GM21526 (cell line): ENCODE data around the gene NPIPB9.
"Not testable (repeated sequence)": the region's sequence is repeated elsewhere in the genome, so short reads cannot be mapped to it uniquely, and the experiment has no call there.

ENCODE experiments used
- ATAC-seq: cut with Tn5 transposase; IDR thresholded peaks from one replicate; pipeline ENCODE4 v1.9.1; 2021; ENCODE audit warnings: moderate library complexity; ENCODE audit not compliant: unreplicated experiment, low FRiP score

Gene NPIPB9

DNA sequence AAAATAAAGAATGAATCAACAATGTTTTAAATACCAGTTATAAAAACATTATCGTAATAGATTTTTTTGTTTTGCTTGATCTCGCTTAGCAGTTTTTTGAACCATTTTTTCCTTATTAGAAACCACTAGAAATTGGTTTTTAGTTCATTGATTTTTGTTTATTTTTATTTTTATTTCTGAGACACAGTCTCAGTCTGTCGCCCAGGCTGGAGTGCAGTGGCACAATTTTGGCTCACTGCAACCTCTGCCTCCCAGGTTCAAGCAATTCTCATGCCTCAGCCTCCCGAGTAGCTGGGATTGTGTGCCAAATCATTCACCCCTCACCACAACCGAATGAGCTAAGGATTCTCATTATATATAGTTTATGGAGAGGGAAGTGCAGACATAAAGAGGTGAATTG lies at the start of gene NPIPB9:
Gene NPIPB9 (plus strand): TSS at position 301 of the 400 bp plus-strand sequence.
- ATAC-seq = not testable (repeated sequence)

DNA sequence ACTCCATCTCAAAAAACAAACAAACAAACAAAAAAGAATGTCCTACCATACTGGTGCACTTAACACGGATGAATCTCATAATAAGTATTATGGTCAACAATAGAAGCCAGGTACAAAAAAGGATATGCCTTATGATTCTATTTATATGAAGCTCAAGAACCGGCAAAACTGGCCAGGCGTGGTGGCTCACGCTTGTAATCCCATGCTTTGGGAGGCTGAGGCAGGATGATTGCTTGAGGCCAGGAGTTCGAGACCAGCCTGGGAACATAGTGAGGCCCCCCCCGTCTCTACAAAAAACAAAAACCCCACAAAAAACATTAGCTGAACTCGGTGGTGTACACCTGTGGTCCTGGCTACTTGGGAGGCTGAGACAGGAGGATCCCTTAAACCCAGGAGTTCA lies 47.3 kb upstream of the NPIPB9 start:
- ATAC-seq = not testable (repeated sequence)

DNA sequence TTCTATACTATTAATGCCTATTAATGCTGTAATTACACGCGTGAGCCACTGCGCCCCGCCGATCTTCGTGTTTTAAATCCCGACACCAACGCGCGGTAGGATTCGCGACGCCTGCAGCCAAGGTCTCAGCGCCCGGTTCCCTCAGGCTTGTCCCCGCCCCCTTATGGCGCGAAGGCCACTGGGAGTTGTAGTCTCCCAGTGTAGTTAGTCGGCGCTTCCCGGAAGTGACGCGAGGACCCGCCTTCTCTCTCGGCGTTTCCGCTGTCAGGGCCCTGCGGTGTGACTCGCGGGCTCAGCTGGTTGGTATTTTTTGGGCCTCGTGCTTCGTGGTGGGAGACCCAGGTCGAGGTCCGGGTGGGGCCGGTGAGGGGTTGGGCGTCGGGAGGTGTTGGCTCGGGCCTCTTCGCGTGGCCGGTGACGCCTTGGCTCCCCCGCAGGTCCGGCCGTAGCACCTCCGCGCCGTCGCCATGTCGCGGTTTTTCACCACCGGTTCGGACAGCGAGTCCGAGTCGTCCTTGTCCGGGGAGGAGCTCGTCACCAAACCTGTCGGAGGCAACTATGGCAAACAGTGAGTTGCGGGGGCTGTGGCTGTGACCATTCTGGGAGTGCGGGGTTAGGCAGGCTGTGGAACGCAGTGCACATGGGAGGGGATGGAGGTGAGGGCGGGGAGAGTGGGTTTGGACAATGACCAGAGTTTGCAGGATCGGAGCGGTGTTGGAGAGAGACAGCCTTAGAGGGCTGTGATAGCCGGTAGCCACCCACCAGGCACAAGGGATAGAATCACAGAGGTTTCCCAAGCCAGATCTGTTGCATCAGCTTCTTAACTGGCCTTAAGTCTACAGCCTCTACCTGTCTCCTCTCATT lies 40.1 kb upstream of the NPIPB9 start, which contains the start of gene EIF3C:
Gene EIF3C (plus strand): TSS at position 245 of the 864 bp plus-strand sequence. CDS start 223 bp downstream, at position 468.
- ATAC-seq = peak; percentile 75

DNA sequence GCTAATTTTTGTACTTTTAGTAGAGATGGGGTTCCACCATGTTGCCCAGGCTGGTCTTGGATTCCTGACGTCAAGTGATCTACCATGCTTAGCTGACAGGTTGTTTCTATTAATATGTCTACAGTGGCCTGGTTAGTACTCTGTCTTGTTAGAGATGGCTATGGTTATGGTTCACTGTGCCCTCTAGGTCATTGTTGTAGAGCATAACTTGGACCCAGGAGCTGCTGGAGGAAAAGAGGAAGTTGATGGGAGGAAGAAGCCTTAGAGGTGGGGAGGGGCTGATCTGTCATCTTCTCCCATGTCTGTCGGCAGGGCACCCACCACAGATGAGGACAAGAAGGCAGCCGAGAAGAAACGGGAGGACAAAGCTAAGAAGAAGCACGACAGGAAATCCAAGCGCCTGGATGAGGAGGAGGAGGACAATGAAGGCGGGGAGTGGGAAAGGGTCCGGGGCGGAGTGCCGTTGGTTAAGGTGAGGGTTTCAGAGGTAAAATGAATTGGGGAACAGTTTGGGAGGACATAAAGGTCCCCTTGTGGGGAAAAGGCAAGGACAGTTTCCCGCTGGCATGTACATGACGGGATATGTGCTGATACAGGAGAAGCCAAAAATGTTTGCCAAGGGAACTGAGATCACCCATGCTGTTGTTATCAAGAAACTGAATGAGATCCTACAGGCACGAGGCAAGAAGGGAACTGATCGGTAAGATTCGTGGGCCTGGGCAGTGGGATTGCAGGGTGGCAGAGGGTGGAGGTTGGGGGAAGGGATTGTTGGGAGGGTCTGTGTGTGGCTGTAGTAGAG lies 28.5 kb upstream of the NPIPB9 start:
- not testable (repeated sequence) for ATAC-seq

DNA sequence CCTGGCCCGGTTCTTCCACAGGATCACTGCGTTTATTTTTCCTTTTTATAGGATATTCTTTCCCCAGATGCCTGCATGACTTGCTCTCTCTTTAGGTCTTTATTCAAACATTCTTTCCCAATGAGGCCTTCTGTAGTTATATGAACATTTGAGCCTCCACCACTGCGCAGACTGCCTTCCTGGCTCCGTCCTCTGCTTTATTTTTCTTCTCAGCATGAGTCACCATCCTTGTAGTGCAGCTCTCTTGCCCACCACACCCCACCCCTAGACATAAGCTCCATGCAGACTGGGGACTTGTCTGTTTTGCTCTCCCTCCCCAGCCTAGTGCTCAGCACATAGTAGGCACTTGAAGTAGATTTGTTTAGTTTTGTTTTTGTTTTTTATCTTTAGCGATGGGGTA lies 20.3 kb upstream of the NPIPB9 start:
- not testable (repeated sequence) for ATAC-seq

DNA sequence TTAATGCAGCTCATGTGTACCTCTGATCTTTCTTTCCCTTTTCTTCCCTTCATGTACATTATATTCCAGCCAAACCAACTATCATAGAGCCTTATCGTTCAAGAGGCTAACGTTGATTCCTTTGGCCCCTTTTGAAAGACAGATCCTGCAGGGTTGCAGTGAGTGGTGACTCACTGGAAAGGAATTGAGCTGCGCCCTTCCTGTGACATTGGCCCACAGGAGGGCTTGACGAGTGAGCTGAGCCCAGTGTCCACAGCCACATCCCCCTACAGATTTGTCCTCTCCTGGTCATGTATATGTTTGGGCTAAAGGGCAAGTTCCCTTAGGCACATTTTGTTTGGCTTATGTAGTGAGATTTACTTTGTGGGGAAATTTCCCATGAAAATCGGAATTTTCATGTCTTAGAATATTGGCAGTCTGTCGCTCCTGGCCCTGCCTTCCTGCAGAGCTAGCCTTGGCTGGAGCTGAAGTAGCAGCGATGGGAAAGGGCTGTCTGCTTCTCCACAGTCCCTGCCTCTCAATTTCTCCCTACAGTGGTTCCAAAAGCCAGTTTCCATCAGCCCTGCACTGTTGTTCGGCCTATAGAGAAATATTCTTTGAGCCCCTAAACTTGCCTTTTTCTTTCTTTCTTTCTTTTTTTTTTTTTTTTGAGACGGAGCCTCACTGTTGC lies 19.0 kb upstream of the NPIPB9 start:
- ATAC-seq = not testable (repeated sequence)

DNA sequence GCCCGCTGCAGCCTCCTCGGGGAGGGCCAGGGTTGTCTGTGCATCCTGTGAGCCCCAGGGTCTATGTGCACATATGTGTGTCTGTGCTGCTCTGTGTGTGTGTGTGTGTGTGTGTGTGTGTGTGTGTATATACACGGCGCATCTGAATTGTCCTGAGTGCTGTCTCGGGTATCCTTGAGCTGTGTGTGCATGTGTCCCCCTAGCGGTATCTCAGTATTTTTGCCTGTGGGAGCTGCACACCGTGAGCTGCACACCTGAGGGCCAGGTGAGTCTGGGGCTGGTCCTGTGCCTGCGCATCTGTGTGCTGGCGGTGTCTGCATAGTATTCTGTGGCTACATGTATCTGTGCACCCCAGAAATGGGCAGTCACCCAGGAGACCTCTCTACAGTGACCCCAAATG lies 11.8 kb upstream of the NPIPB9 start:
- ATAC-seq = not testable (repeated sequence)

DNA sequence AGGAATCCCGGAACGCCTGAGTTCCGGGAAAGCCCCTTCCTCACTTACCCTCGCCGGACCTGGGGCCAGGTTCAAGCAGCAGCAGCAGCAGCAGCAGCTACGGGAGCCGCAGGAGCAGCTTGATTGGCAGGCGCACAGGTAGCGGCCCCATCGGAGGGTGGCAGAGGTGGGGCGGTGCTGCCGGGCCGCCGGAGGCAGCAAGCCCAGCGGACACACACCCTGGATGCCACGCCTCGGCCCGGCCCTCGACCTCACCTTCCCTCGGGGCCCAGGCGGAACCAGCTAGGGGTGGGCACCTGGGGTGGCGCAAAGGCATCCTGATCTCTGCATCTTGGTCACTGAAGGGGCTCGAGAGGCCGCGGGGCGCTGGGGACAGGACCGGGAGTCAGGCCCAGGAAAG lies 11.0 kb upstream of the NPIPB9 start:
- ATAC-seq = not testable (repeated sequence)

DNA sequence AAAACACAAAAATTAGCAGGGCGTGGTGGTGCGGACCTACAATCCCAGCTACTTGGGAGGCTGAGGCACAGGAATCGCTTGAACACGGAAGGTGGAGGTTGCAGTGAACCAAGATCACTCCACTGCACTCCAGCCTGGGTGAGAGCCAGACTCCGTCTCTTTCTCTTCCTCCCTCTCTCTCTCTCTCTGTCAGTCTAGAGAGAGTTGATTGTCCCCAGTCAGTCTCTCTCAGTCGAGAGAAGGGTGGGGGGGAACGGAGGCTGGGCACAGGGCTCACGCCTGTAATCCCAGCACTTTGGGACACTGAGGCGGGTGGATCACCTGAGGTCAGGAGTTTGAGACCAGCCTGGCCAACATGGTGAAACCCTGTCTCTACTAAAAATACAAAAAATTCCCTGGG lies 10.3 kb upstream of the NPIPB9 start:
- ATAC-seq = not testable (repeated sequence)

DNA sequence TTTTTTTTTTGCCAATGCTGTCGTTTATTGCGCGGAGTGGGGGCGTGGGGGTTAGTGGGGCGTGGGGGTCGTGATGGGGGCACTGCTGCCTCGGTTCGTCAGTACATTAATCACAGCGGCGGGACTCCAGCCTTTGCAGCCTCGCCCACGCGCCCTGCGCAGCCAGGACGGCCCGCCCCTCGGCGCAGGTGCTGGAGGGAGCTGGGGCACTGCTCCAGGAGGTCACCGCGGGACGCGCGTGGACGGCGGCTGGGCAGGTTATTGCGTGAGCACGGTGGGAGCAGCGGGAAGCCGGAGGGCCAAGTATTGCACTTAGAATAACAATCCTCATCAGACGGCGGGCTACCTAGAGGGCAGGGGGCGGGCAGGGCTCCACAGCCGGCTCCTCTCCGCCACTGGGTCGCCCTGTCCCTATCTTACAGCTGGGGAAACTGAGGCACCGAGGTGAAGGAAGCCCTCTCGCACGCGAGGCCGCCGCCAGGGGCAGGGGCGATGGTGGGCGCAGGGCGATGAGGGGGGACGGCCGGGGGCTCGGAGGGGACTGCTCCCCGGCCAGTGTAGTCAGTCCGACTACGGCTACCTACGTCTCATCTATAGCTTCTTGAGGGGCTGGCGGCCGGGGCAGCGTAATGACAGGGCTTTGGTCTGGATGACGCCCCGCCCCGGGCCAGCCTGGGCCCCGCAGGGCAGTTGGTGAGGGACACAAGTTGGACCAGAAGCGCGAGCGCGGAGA lies 4.8 kb upstream of the NPIPB9 start:
- not testable (repeated sequence) for ATAC-seq

DNA sequence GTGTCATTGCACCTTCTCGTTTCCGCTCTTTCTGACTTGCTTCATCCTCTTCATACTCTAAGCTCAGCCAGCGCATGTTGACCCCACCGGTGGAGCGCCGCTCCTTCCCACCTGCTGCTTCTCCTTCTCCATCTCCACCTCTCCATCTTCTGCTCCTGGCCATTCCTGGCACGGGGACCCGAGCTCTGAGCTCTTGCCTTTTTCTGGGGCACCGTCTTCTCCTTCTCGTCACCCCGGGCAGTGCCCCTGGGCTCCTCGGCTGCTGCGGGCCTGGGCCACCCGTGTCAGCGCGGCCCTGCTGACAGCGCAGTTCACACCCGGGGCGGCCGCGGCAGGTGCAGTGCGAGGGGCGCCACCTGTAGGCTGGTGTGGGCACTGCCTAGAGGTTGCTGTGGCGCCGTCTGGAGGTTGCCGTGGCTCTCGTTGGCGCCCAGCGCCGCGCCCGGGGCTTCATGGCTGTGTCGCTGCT lies 1.6 kb upstream of the NPIPB9 start:
- ATAC-seq = peak; percentile 87

DNA sequence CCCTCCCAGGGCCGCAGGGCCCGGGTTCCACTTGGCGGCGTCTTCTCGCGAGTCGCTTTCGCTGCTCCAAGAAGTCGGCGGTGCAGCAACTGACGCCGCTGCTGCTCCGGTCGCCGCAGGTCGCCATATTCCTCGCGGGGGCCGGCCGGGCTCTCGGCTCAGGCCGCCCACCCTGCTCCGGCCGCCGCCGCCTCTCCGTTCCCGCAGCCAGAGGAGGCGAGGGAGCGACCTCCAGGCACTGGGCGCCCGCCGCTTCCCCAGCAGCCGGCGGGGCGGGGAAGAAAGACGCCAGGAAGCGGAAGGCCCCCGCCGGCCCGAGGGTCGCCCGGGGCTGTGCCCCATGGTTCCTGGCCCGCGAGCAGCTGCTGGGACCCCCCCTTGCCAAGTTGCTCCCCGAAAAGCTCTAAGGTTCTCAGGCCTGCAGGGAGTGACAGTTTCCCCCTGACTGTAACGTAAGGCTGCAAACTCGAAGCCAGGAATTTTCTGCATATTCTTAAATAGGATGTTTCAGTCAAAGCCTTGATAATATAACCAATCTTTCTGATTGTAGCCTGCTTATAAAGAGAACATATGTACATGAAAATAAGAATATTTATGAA lies 1.0 kb upstream of the NPIPB9 start:
- not testable (repeated sequence) for ATAC-seq

DNA sequence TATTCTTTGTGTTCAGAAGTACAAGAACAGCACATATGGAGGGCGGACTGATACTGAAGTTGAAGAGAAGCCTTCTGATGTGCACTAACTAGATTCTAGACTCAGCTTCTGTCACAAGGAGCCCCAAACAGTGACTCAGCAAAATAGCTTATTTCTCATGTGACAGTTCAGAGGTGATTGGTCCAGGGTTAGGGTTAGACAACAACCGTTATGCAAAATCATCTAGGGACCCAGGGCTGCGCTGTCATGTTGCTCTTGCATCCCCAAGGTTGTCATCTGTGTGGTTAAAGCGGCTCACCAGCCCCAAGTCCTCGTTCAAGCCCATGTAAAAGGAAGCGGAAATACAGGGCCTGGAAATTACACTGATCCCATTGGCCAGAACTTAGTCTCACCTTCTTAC lies 30.1 kb downstream of the NPIPB9 start:
- not testable (repeated sequence) for ATAC-seq

DNA sequence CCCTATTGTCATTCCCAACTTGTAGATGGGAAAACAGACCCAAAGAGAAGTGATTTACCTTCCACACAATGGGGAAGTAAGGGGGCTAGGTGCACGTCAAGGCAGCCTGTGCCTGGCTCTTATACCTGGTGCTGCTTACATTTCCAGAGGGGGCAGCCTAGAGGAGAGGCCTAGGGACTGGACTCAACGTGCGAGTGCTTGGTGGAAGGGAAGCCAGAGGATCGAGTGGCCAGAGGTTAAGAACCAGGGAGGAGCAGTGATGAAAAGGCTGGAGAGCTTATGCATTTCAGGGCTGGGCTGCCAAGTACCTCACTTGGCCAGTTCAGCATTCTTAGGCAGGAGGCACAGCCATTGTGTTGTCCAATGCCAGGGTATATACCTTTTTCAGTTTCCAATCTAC lies 30.8 kb downstream of the NPIPB9 start:
- ATAC-seq = not testable (repeated sequence)

DNA sequence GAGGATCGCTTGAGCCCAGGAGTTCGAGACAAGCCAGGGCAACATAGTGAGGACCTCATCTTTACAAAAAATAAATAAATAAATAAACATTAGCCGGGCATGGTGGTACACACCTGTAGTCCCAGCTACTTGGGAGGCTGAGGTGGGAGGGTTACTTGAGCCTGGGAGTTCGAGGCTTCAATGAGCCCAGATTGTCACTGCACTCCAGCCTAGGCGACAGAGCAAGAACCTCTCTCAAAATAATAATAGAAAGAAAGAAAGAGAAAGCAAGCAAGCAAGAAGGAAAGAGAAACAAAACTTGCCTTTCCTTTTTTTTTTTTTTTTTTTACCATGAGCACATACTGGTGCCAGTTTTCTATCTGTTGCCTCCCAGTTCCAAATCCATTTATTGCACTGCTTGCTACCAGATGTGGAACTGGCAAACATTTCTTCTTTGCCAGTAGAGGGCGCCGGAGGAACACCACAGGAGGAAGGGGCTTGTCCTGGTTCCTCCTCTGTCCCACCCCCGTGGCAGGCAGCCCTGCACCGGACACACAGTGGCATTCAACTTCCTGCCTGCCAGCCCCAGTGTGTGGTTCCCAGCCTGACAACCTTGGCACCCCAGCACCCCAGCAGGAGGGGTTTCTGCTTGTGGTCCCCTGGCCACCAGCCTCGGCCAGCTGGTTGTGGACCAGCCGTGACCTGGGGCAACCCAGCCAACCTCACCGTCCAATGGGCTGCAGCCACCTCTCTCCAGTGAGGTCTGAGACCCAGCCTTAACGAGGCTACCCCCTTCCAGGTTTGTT lies 50.8 kb downstream of the NPIPB9 start:
- not testable (repeated sequence) for ATAC-seq

DNA sequence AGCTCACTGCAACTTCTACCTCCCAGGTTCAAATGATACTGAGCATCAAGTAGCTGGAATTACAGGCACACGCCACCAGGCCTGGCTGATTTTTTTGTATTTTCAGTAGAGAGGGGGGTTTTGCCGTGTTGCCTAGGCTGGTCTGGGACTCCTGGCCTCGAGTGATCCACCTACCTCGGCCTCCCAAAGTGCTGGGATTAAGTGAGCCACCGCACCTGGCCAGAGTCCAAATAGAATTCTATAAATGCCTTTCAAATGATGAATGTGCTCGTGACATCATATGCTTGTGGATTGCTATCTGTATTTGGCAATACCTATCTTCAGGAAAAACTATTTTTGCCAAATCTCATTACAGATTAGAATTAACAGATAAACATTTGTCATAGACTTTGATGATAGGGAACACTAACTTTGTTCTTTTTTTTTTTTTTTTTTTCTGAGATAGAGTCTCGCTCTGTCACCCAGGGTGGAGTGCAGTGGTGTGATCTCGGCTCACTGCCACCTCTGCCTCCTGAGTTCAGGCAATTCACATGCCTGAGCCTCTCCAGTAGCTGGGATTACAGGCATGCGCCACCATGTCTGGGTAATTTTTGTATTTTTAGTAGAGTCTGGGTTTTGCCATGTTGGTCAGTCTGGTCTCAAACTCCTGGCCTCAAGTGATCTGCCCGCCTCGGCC lies 56.0 kb downstream of the NPIPB9 start:
- ATAC-seq = not testable (repeated sequence)

DNA sequence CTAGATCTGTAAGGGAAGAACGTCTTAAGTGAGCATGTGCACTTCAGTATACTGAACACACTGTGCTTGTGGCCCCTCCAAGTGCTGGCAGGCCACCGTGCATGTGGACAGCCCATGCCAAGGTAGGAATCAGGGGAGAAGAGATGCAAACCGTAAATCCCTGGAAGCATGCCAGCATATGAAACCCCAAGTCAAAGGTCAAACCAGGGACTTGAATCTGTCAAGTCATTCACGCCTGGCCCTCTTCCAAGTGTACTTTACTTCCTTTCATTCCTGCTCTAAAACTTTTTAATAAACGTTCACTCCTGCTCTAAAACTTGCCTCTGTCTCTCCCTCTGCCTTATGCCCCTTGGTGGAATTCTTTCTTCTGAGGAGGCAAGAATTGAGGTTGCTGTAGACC lies 68.4 kb downstream of the NPIPB9 start:
- ATAC-seq = no peak

DNA sequence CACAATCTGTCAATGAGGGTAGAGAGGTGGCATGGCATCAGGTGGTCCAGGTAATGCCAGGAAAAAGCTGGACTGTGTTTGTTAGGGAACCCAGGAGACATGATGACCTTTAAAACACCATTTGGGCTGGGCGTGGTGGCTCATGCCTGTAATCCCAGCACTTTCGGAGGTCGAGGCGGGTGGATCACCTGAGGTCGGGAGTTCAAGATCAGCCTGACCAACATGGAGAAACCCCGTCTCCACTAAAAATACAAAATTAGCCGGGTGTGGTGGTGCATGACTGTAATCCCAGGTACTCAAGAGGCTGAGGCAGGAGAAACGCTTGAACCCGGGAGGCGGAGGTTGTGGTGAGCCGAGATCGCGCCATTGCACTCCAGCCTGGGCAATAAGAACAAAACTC lies 69.0 kb downstream of the NPIPB9 start:
- ATAC-seq = not testable (repeated sequence)
